Loucy (cell line): Measurements from ENCODE around the gene ZBTB18.

Source experiments
- H2AFZ ChIP-seq: fragments of 200-600 bp; sonication (generic); 2 replicates; pipeline ENCODE4 v1.6.0; 2016; ENCODE audit warnings: antibody characterized with exemption, mild to moderate bottlenecking, low read length, moderate library complexity
- H3F3A ChIP-seq: fragments of 200-600 bp; 2 replicates; pipeline ENCODE4 v1.6.0; 2016; ENCODE audit warnings: antibody characterized with exemption, low read depth, mild to moderate bottlenecking
- H3K27me3 ChIP-seq: fragments of 200-600 bp; sonication (generic); 2 replicates; pipeline ENCODE4 v1.6.1; 2014; ENCODE audit warnings: low read length, mild to moderate bottlenecking; ENCODE audit not compliant: insufficient read depth, poor library complexity, severe bottlenecking
- H3K36me3 ChIP-seq: fragments of 200-600 bp; sonication (generic); 2 replicates; pipeline ENCODE4 v1.6.1; 2016; ENCODE audit warnings: low read length; ENCODE audit not compliant: insufficient read depth
- H3K4me1 ChIP-seq: fragments of 200-600 bp; sonication (generic); 2 replicates; pipeline ENCODE4 v1.5.1; 2014; ENCODE audit warnings: low read length, mild to moderate bottlenecking; ENCODE audit not compliant: insufficient read depth, poor library complexity, severe bottlenecking
- H3K4me2 ChIP-seq: fragments of 200-600 bp; sonication (generic); 2 replicates; pipeline ENCODE4 v1.6.0; 2014; ENCODE audit warnings: antibody characterized with exemption, low read length, low read depth, mild to moderate bottlenecking; ENCODE audit not compliant: poor library complexity, severe bottlenecking
- H3K4me3 ChIP-seq: fragments of 200-600 bp; sonication (generic); 2 replicates; pipeline ENCODE4 v1.5.1; 2014; ENCODE audit warnings: low read length, mild to moderate bottlenecking, mixed read lengths; ENCODE audit not compliant: poor library complexity, severe bottlenecking
- H3K79me2 ChIP-seq: fragments of 200-600 bp; sonication (generic); 2 replicates; pipeline ENCODE4 v1.6.1; 2014; ENCODE audit warnings: low read length; ENCODE audit not compliant: insufficient read depth
- H3K9ac ChIP-seq: fragments of 200-600 bp; sonication (generic); 2 replicates; pipeline ENCODE4 v1.6.0; 2014; ENCODE audit warnings: mild to moderate bottlenecking, low read depth, low read length, moderate library complexity; ENCODE audit not compliant: poor library complexity, severe bottlenecking
- H3K9me2 ChIP-seq: fragments of 200-600 bp; sonication (generic); replicated peaks from 2 replicates; pipeline ENCODE4 v1.6.1; 2016; ENCODE audit warnings: low read depth, low read length, mixed read lengths
- H3K9me3 ChIP-seq: fragments of 200-600 bp; sonication (generic); 2 replicates; pipeline ENCODE4 v1.6.1; 2014; ENCODE audit warnings: mild to moderate bottlenecking, antibody characterized with exemption, low read length, low read depth; ENCODE audit not compliant: insufficient read depth
- H4K20me1 ChIP-seq: fragments of 200-600 bp; sonication (generic); 2 replicates; pipeline ENCODE4 v1.6.0; 2014; ENCODE audit warnings: antibody characterized with exemption, low read length, mild to moderate bottlenecking; ENCODE audit not compliant: insufficient read depth, poor library complexity, severe bottlenecking
- EZH2phosphoT487 ChIP-seq: fragments of 200-600 bp; IDR thresholded peaks from 2 replicates; pipeline ENCODE4 v1.6.1; 2018; ENCODE audit warnings: antibody characterized with exemption, mild to moderate bottlenecking, moderate library complexity, borderline replicate concordance
- TF ChIP-seq, protein P1 (sequence below): fragments of 200-600 bp; sonication (generic); conservative IDR thresholded peaks from 2 replicates; pipeline ENCODE4 v1.5.1; 2014; ENCODE audit warnings: mild to moderate bottlenecking, antibody characterized with exemption, low read length

The ZBTB18 gene

GRCh38 chr1:244010703-244011123 lies 40.4 kb upstream of the ZBTB18 start:
- H2AFZ ChIP-seq: no peak overlapping the region
- H3K4me2 ChIP-seq: no peak overlapping the region
- no peaks in the 10 kb centered on the region for H3K79me2 ChIP-seq
- H3K4me3 ChIP-seq: no peak overlapping the region
- no peaks in the 10 kb centered on the region for H3K4me1 ChIP-seq
- no peaks in the 10 kb centered on the region for H3F3A ChIP-seq
- no peaks in the 10 kb centered on the region for H3K27me3 ChIP-seq
- H4K20me1 ChIP-seq: no peaks in the 10 kb centered on the region
- H3K9me3 ChIP-seq: no peaks in the 10 kb centered on the region
- H3K9me2 ChIP-seq: no peaks in the 10 kb centered on the region
- no peaks in the 10 kb centered on the region for H3K36me3 ChIP-seq
- no peak for TF ChIP-seq EZH2phosphoT487
- TF ChIP-seq, protein P1, sequence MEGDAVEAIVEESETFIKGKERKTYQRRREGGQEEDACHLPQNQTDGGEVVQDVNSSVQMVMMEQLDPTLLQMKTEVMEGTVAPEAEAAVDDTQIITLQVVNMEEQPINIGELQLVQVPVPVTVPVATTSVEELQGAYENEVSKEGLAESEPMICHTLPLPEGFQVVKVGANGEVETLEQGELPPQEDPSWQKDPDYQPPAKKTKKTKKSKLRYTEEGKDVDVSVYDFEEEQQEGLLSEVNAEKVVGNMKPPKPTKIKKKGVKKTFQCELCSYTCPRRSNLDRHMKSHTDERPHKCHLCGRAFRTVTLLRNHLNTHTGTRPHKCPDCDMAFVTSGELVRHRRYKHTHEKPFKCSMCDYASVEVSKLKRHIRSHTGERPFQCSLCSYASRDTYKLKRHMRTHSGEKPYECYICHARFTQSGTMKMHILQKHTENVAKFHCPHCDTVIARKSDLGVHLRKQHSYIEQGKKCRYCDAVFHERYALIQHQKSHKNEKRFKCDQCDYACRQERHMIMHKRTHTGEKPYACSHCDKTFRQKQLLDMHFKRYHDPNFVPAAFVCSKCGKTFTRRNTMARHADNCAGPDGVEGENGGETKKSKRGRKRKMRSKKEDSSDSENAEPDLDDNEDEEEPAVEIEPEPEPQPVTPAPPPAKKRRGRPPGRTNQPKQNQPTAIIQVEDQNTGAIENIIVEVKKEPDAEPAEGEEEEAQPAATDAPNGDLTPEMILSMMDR: no peak
- no peak overlapping the region for H3K9ac ChIP-seq

DNA sequence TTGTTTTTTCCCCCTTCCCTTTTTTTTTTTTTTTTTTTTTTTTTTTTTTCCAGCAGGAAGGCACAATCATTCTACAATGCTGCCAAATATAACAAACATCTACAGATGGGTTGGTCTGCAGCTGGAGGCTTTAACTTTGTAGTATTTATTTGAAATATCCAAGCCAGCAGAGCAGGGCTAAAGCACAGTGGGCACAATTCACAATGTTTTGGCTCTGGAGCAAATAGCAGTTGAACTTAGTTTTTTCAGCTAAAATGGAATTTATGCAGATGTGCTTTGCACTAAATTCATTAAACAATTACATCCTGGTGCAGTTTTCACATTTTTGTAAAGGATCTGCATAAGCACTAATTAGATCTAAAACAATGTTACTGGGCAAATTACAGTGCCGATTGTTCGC lies 39.8 kb upstream of the ZBTB18 start:
- no peak for TF ChIP-seq EZH2phosphoT487
- TF ChIP-seq, protein P1: no peak
- H3F3A ChIP-seq: no peaks in the 10 kb centered on the region
- H3K4me1 ChIP-seq: no peaks in the 10 kb centered on the region
- H3K4me3 ChIP-seq: no peak overlapping the region
- H3K27me3 ChIP-seq: no peaks in the 10 kb centered on the region
- H2AFZ ChIP-seq: no peak overlapping the region
- no peak overlapping the region for H3K4me2 ChIP-seq
- H3K79me2 ChIP-seq: no peaks in the 10 kb centered on the region
- H3K9me2 ChIP-seq: no peaks in the 10 kb centered on the region
- no peak overlapping the region for H3K9ac ChIP-seq
- H3K36me3 ChIP-seq: no peaks in the 10 kb centered on the region
- no peaks in the 10 kb centered on the region for H3K9me3 ChIP-seq
- no peaks in the 10 kb centered on the region for H4K20me1 ChIP-seq

GRCh38 chr1:244011786-244012185 lies 39.3 kb upstream of the ZBTB18 start:
- H3K4me2 ChIP-seq: no peak overlapping the region
- TF ChIP-seq EZH2phosphoT487: no peak
- TF ChIP-seq, protein P1: no peak
- H3K4me1 ChIP-seq: no peaks in the 10 kb centered on the region
- no peak overlapping the region for H3K9ac ChIP-seq
- no peaks in the 10 kb centered on the region for H3K36me3 ChIP-seq
- no peaks in the 10 kb centered on the region for H3K9me2 ChIP-seq
- H3K79me2 ChIP-seq: no peaks in the 10 kb centered on the region
- no peaks in the 10 kb centered on the region for H3K27me3 ChIP-seq
- no peak overlapping the region for H3K4me3 ChIP-seq
- H4K20me1 ChIP-seq: no peaks in the 10 kb centered on the region
- H2AFZ ChIP-seq: no peak overlapping the region
- H3F3A ChIP-seq: no peaks in the 10 kb centered on the region
- no peaks in the 10 kb centered on the region for H3K9me3 ChIP-seq
